Stimulated activated effector memory CD8-positive, alpha-beta T cell treated with anti-CD3 and anti-CD28 coated beads, Interleukin-12 subunit alpha, Interleukin-12 subunit beta, amount 100 ng/mL, for 72 hours (primary cell): ENCODE measurements around the gene GPLD1.

Experiments
- ATAC-seq: fragments of 150-1000 bp; cut with Tn5 transposase; 2 replicates; pipeline ENCODE4 v1.10.0; 2021
- DNase-seq, 2 donors: peaks; one replicate each; pipeline ENCODE4 v3.0.0; 2021 to 2022; ENCODE audit warnings: low spot score in 2 of 2
- H3K27ac Mint-ChIP-seq: one replicate; pipeline ENCODE4 v1.8.0; 2022; ENCODE audit warnings: mild to moderate bottlenecking, mixed read lengths
- H3K36me3 Mint-ChIP-seq: one replicate; pipeline ENCODE4 v1.8.0; 2022; ENCODE audit warnings: mild to moderate bottlenecking, mixed read lengths
- H3K4me1 Mint-ChIP-seq: one replicate; pipeline ENCODE4 v1.8.0; 2022; ENCODE audit warnings: mixed read lengths
- H3K4me3 Mint-ChIP-seq: one replicate; pipeline ENCODE4 v1.8.0; 2022; ENCODE audit warnings: mild to moderate bottlenecking, mixed read lengths
- H3K9me3 Mint-ChIP-seq: one replicate; pipeline ENCODE4 v1.8.0; 2022; ENCODE audit warnings: mixed read lengths

GPLD1 gene

GRCh38 chr6:24486065-24486464, 3.3 kb downstream of the GPLD1 start:
- H3K4me3 Mint-ChIP-seq, result no peak overlapping the region
- no peaks in the 10 kb centered on the region for H3K36me3 Mint-ChIP-seq
- no peak for DNase-seq
- H3K4me1 Mint-ChIP-seq, result no peaks in the 10 kb centered on the region
- no peak overlapping the region for H3K27ac Mint-ChIP-seq
- no peaks in the 10 kb centered on the region for H3K9me3 Mint-ChIP-seq
- ATAC-seq, result peak; percentile 42

DNA sequence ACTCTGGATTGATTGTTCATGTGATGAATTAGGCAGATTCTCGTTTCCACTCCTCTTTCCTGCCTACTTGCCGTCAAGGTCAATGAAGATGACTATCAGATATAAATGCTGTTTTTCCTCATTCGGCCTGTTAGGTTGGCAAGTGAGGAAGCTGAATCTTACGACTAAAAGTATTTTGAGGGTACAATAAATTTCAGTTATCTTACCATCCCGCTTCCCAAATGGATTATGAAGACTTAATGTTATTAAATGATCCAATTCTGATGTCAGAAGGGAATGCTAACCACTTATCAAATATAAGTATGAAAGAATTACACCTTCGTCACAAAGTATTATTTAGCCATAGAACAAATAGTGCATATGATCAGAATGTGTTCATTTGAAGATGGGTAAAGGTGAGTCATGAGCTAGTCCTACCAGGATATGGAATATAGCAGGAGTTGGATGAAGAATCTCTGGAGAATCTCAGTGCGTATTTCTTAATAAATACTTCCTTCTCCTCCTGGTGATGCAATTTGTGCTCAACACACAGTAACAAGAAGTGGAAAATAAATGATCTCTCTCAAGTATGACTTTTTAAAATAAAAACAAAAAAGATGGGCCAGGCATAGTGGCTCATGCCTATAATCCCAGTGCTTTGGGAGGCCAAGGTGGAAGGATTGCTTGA, 4.6 kb downstream of the GPLD1 start:
- ATAC-seq, result no peak
- Mint-ChIP-seq H3K9me3 (no peaks in the 10 kb centered on the region), H3K27ac (no peak overlapping the region), H3K4me3 (no peak overlapping the region), H3K4me1 (no peaks in the 10 kb centered on the region), H3K36me3 (no peaks in the 10 kb centered on the region)
- DNase-seq, result no peak

GRCh38 chr6:24481449-24481848, 7.9 kb downstream of the GPLD1 start:
- ATAC-seq, result no peak
- Mint-ChIP-seq H3K9me3 (no peaks in the 10 kb centered on the region), H3K4me3 (no peak overlapping the region), H3K27ac (no peak overlapping the region), H3K4me1 (no peaks in the 10 kb centered on the region), H3K36me3 (no peaks in the 10 kb centered on the region)
- no peak for DNase-seq

GRCh38 chr6:24480705-24481104, 8.7 kb downstream of the GPLD1 start:
- no peaks in the 10 kb centered on the region for H3K9me3 Mint-ChIP-seq
- ATAC-seq (no peak), DNase-seq (no peak)
- no peak overlapping the region for H3K27ac Mint-ChIP-seq
- H3K36me3 Mint-ChIP-seq, result no peaks in the 10 kb centered on the region
- H3K4me3 Mint-ChIP-seq, result no peak overlapping the region
- no peaks in the 10 kb centered on the region for H3K4me1 Mint-ChIP-seq

DNA sequence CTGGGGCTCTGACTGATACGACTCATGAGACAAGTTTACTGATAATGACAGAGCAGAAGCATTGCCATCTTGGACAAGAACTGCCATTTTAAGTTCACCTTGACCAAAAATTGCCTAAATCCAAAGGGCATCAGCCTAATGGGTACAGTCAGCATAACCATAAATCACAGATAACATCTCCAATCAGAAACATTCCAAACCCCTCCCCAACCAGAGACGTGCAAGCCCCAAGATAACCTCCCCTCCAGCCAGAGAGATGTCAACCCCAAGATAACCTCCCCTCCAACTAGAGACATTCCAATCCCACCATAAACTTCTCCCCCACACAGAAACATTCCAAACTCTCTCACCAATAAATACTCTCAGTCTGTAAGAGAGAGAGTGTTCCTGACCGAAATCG, 10.5 kb downstream of the GPLD1 start:
- no peak overlapping the region for H3K27ac Mint-ChIP-seq
- no peaks in the 10 kb centered on the region for H3K4me1 Mint-ChIP-seq
- DNase-seq, result no peak
- no peak for ATAC-seq
- H3K36me3 Mint-ChIP-seq, result no peaks in the 10 kb centered on the region
- no peak overlapping the region for H3K4me3 Mint-ChIP-seq
- H3K9me3 Mint-ChIP-seq, result no peaks in the 10 kb centered on the region

DNA sequence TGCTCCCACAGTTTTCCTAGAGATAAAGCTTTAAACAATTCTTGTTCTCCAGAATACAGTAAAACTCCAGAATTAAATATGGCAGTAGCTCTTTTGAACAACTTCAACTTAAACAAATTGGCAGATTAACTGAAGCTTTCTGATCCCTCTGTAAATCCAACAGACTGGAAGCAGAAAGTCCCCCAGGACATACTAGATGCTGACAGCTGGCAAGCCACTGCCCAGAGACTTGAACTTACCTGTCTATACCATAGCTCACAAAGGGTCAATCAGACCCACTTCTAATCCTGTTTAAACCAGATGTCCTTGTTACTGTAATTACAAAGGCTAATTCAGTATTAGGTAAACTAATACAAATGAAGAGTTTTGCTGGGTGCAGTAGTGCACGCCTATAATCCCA, 12.3 kb downstream of the GPLD1 start:
- Mint-ChIP-seq H3K9me3 (no peaks in the 10 kb centered on the region), H3K4me1 (no peaks in the 10 kb centered on the region), H3K4me3 (no peak overlapping the region), H3K27ac (no peak overlapping the region), H3K36me3 (no peaks in the 10 kb centered on the region)
- ATAC-seq (no peak), DNase-seq (no peak)

GRCh38 chr6:24476631-24477030, 12.7 kb downstream of the GPLD1 start:
- ATAC-seq, result no peak
- Mint-ChIP-seq H3K9me3 (no peaks in the 10 kb centered on the region), H3K36me3 (no peaks in the 10 kb centered on the region), H3K4me3 (no peak overlapping the region), H3K4me1 (no peaks in the 10 kb centered on the region), H3K27ac (no peak overlapping the region)
- no peak for DNase-seq

- ATAC-seq, result no peak
- Mint-ChIP-seq H3K36me3 (no peaks in the 10 kb centered on the region), H3K4me3 (no peak overlapping the region), H3K9me3 (no peaks in the 10 kb centered on the region), H3K27ac (no peak overlapping the region), H3K4me1 (no peaks in the 10 kb centered on the region)
- no peak for DNase-seq
Observed at GRCh38 chr6:24472181-24472580, 17.2 kb downstream of the GPLD1 start.

DNA sequence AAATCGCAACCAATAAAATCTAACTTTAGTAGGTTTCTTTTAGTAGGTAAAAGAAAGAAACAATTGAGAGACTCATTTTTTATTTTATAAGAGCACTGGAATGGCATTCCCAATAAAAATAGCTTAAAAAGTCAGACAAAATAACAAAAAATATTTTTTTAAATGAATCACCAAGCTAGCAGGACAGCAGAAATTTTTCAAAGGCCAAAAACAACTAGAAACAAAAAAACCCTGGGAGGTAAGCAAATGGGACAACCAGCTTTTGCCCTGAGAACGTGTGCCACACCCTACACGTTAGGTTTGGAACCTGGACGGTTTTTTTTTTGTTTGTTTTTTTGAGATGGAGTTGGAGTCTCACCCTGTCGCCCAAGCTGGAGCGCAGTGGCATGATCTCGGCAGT, 19.6 kb downstream of the GPLD1 start:
- Mint-ChIP-seq H3K36me3 (no peaks in the 10 kb centered on the region), H3K4me3 (no peak overlapping the region), H3K4me1 (no peaks in the 10 kb centered on the region), H3K9me3 (no peaks in the 10 kb centered on the region), H3K27ac (no peak overlapping the region)
- DNase-seq (no peak), ATAC-seq (no peak)

DNA sequence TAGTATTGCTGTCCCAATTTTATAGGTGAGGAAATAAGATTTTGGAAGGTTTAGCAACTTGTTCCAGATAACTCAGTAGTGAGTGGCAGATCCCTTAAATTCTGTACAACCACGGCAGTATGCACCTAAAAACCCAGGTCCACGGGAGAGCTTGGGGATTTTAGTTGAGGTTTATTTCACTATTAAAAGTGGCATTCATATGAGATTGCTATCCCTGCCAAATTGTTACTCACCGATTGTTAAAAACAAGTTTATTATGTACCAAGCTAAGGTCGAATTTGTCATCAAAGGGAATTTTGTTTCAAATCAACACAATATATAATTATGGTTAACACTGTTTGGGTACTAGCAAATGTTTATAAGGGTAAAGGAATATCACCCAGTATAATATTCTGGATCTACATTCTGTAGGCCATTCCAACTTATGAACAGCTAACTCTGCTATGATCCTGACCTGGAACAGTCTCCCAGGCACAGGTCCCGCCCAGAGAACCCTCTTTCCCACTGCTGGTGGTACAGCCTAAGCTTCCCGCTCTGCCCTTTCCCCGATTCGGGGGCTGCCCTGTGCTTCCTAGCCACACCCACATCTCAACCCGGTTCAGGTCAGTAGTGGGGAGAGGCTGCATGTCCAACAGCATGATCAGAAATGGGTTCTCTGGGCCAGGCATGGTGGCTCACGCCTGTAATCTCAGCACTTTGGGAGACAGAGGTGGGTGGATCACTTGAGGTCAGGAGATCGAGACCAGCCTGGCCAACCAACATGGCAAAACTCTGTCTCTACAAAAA, 24.9 kb downstream of the GPLD1 start:
- Mint-ChIP-seq H3K4me1 (no peaks in the 10 kb centered on the region), H3K27ac (no peak overlapping the region), H3K4me3 (no peak overlapping the region), H3K9me3 (no peaks in the 10 kb centered on the region), H3K36me3 (no peaks in the 10 kb centered on the region)
- DNase-seq (no peak), ATAC-seq (no peak)

DNA sequence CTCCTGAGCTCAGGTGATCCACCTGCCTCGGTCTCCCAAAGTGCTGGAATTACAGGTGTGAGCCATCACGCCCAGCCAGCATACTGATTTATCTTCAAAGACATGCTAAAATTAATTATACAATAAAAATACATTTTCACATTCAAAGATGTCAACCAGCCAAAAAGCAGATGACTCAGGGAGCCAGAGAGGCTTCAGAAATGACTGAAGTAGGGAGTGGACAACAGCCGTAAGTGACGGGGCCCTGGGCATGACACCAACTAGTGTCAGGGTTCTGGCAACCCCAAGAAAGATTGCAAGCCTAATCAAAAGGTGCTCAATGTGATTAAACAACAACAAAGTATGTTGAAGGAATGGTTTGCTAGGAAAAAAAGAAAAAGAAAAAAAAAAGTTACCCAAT, 28.4 kb downstream of the GPLD1 start:
- Mint-ChIP-seq H3K36me3 (no peaks in the 10 kb centered on the region), H3K27ac (no peak overlapping the region), H3K9me3 (no peaks in the 10 kb centered on the region), H3K4me1 (no peaks in the 10 kb centered on the region), H3K4me3 (no peak overlapping the region)
- DNase-seq, result no peak
- ATAC-seq, result no peak

DNA sequence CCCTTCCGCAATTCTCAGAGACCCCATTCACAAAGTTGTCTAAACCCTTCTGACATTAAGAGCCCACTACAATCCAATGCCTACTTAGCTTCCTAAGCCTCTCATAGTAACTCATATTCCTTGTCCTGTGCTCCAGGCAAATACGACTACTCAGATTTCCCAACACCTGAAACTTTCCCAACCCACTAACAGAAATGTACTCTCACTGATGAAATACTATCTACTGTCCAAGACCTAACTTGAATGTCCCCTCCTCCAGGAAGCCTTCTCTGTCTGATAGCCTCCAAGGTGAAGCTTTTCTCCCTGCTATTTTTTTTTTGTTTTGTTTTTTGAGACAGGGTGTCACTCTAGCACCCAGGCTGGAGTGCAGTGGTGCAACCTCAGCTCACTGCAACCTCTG, 30.4 kb downstream of the GPLD1 start:
- Mint-ChIP-seq H3K27ac (no peak overlapping the region), H3K4me1 (no peaks in the 10 kb centered on the region), H3K4me3 (no peak overlapping the region), H3K36me3 (no peaks in the 10 kb centered on the region), H3K9me3 (no peaks in the 10 kb centered on the region)
- DNase-seq (no peak), ATAC-seq (no peak)

DNA sequence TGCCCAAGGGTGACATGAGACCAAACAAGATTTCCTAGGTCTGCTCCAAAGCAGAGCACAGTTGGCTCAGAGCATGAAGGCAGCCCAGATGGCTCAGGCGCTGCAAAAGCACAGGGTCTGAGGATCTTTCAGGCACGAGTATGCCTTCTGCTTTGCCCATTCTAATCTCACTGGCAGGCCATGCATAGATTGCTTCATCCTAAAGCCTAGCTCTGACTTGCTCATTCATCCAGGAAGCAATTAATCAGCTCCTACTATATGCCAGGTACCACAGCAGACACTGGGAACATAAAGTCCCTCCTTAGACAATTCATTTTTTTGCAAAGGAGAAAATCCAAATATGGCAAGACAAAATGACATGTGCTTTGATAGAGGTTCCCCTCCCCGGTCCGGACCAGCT, 31.2 kb downstream of the GPLD1 start:
- no peaks in the 10 kb centered on the region for H3K36me3 Mint-ChIP-seq
- H3K27ac Mint-ChIP-seq, result no peak overlapping the region
- no peak overlapping the region for H3K4me3 Mint-ChIP-seq

GRCh38 chr6:24455061-24455460, 34.3 kb downstream of the GPLD1 start:
- ATAC-seq (no peak), DNase-seq (no peak)
- Mint-ChIP-seq H3K36me3 (no peaks in the 10 kb centered on the region), H3K27ac (no peak overlapping the region), H3K9me3 (no peaks in the 10 kb centered on the region), H3K4me1 (no peaks in the 10 kb centered on the region), H3K4me3 (no peak overlapping the region)

More for the DNA sequence above, 31.2 kb downstream of the GPLD1 start:
- ATAC-seq (no peak), DNase-seq (no peak)
- no peaks in the 10 kb centered on the region for H3K9me3 Mint-ChIP-seq
- no peaks in the 10 kb centered on the region for H3K4me1 Mint-ChIP-seq

- H3K4me3 Mint-ChIP-seq, result no peak overlapping the region
- H3K27ac Mint-ChIP-seq, result no peak overlapping the region
- H3K4me1 Mint-ChIP-seq, result no peaks in the 10 kb centered on the region
- no peaks in the 10 kb centered on the region for H3K9me3 Mint-ChIP-seq
- H3K36me3 Mint-ChIP-seq, result no peaks in the 10 kb centered on the region
- no peak for DNase-seq
- ATAC-seq, result no peak
Observed at GRCh38 chr6:24454452-24454851, 34.9 kb downstream of the GPLD1 start.

GRCh38 chr6:24453921-24454320, 35.5 kb downstream of the GPLD1 start:
- Mint-ChIP-seq H3K4me3 (no peak overlapping the region), H3K9me3 (no peaks in the 10 kb centered on the region), H3K27ac (no peak overlapping the region), H3K4me1 (no peaks in the 10 kb centered on the region), H3K36me3 (no peaks in the 10 kb centered on the region)
- ATAC-seq, result no peak
- no peak for DNase-seq
